ENCODE measurements around the gene SLC43A3.
"Not testable (repeated sequence)": the region's sequence is repeated elsewhere in the genome, so short reads cannot be mapped to it uniquely, and the experiment has no call there.

The SLC43A3 gene

DNA sequence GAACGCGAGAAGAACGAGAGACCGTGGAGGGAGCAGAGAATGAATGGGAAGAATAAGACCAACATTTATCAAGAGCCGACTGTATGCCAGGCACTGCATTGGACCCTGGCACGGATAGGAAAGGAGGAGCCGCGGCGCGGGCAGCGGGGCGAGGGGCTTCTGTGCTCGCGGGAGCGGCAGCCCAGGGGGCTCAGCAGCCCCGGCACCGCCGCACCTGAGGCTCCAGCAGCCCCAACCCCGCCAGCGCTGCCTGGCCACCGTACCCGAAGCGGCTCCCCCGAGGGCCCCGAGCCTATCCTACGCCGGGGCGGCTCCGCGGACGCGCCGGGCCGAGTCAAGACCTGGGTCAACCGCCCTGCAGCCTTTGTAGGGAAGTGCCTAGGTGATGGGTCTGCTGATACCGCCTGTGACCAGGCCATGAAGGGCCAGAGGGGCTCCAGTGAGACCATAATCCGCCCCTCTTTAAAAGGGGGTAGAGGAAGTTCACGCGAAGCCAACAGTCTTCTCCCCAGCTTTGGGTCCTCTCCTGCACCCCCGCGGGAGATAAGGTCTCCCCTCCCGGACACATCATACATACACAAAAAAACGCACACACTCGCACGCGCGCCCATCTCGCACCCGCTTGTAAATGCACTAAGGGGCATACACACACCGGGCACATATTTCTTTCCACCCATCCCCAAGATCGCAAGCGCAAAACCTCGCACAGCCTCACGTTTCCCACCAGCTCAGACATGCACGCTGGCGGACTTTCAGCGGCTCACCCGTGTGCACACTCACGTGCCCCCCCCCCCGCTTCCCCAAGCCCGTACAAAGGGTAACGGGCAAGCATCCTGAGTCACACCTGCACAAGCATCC, 32.5 kb upstream of the SLC43A3 start:
- peak; percentile 27 for DNase-seq

DNA sequence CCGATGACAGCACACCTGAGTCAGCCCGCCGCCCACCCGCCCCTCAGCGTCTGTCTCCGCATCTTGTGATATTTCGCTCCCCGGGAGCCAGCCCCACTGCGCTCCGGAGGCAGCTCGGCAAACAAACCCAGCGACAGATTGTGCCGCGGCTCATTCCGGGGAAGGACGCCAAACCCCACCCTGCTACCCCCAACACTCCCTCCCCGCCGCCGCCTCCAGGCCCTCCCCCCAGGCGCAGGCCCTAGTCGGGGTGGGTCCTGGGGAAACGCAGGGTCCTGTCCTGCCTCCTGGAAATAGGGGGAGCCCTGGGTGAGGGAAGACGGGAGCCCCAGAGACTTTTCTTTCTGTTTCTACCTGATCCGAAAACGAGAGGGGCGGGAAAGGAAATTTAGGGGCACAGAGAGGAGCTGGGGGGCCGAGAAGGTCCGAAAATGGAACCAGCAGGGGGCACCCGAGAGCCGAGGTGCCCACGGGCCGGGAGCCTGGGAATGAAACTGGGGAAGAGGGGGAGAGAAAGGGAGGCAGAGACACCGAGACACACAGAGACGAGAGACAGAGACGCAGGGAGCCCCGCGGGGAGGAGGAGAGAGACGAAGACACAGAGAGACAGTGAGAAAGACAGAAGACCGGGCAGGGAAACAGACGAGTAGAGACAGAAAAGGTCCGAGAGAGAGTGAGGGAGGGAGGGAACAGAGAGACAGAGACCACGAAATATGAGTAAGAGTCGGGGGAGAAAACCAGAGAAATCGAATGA, 31.7 kb upstream of the SLC43A3 start:
- DNase-seq = peak; percentile 38

GRCh38 chr11:57458060-57458409, 31.1 kb upstream of the SLC43A3 start:
- DNase-seq = no peak

DNA sequence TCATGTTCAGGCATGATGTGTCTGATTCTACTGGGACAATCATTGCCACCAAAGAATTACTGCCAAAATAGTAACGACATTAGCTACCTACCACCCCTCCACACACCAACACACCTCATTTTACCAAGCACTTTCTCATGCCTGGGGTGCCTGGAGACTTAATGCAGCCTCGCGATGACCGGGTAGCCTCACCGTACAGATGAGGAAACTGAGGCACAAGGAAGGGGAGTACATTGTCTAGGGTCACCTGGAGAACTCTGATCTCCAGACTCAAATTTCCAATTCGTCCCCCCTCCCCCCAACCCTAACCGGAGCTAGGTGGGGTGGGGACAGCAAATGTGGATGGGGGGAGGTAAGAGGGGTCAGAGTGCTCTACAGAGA, 30.7 kb upstream of the SLC43A3 start:
- DNase-seq = no peak

DNA sequence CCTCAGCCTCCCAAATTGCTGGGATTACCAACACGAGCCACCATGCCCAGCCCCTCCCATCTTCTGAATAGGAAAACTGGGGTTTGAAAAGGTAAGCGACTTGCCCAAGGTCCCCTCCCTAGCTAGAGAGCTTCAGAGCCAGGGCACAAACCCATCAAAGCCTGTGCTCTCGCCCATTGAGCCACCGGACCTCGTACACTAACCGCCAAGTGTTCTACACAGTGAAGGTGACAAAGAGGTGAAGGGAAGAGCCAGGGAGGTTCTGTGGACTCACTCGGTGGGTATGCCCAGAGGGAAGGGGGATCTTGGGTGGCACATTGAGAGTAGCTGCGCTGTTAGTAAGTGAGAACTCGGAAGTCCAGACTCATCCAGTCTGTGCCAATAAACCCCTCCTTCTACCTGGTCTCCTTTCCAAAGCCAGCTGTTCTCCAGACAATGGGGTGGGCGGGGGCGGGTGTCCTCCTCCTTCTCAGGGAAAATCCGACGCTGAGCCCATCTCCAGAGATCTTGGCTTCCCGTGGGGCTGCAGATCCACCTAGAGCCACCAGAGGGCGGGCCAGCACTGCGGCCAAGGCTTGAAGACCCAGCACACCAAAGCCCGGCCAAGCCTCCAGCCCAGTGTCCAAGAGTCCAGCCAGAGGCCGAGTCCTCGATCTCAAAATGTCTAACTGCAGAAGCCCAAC, 30.2 kb upstream of the SLC43A3 start:
- peak; percentile 66 for DNase-seq

DNA sequence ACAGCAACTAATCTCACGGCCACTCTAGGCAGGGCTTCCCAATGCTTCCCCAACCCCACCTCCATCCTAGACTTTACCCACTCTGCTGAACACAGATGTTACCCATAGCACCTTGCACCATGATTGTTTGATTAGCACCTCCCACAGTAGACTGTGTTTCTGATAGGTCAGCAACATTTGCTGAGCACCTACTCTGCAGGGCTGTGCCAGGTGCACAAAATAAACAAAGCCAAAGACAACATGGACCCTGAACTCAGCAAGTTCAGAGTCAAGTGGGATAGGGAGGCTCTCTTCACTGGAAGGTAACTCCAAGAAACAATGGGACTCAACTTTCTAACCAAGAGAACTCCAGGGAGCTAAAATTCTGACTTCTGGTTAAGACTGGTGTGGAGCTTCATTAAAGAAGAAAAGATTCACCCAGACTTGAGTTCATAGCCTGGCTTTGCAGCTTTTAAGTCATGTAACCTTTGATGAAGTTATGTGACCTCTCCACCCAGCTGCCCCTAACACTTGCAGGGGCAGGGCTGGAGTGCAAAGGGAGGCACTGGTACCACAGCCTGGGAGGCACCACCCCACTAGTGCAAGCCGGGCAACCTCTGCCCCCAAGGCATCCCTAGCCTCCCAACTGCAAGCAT, 26.7 kb upstream of the SLC43A3 start:
- no peak for DNase-seq

- no peak for DNase-seq
Observed at GRCh38 chr11:57446055-57446454, 19.1 kb upstream of the SLC43A3 start.

- not testable (repeated sequence) for DNase-seq
Observed at GRCh38 chr11:57445122-57445394, 18.1 kb upstream of the SLC43A3 start.

- no peak for DNase-seq
Observed at GRCh38 chr11:57444362-57445121, 17.6 kb upstream of the SLC43A3 start.

DNA sequence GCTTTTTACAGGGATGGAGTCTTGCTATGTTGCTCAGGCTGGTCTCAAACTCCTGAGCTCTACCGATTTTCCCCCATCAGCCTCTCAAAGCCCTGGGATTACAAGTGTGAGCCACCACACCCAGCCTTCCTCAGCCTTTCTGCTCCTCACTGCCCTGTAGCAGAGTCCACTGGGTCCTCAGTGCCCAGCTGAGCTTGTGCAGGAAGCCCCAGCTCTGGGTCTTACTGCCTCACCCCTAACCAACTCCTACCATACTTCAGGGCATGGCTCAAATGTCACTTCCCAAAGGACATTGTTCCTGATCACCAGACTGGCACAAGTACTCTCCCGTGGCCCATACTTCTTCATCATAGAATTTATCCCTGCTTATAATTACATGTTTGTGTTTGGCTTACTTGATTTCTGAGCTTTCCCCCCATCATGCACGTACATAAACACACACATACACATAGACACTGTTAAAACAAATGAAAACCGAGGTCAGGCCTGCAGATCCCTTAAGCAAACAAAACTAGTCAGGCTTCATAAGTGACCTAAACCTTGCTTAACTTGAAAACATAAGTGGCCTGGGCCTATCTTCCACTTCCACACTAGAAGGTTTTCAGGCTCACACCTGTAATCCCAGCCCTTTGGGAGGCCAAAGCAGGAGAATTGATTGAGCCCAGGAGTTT, 14.0 kb upstream of the SLC43A3 start:
- DNase-seq = no peak

DNA sequence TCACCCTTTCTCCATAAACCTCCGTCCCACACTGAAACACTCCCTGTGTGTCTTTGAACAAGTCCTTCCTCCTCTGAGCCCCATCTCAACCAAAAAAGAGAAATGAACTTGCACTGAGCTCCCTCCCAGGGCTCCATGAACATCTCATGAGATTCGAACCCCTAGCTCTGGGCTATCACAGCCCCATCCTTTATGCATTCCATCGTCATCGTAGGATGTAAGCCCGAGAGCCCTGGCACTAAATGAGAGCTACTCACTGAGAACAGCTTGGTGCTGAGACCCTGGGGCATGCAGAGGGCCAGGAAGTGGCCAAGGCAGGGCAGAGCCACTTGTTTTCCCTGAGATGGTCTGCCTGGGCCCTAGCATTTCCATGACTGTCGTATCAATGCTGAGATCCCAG, 12.9 kb upstream of the SLC43A3 start:
- no peak for DNase-seq

DNA sequence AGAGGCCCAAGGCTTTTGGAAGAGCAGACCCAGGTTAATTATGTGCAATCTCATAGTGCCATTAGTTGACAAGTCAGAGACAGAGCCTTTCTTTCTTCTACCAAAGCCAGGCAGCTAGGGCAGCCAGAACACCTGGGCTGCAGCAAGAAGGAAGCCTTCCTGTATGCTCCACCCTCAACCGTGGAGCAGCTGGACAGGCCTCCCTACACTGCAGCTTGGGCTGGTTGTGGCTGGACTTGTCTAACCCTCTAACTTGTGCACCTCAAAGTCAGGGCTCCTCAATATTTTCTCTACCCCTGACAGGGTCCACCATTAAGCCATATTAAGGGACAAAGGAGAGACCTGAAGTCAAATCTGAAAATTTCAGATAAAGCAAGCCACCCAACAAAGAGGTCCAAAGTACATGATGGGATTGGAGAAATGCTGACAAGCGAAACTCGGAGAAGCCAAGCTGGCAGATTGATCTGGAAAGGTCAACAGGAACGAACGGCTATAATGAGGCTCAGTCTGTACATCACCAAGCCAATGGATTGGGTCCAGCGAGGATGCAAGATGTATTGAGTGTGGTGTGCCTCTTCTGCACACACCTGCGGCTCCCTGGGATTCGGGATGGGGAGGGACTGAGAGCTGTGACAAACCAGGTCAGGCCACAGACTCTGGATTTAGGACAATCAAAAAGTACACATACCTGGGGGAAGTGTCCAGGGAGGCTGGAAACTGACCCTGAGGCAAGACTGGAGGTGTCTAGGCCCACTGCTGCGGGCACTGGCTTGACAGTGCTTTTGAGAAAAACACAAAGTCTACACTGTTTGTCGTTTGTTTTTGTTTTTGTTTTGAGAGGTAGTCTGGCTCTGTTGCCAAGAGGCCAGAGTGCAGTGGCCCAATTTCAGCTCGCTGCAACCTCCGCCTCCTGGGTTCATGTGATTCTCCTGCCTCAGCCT, 11.7 kb upstream of the SLC43A3 start:
- no peak for DNase-seq

GRCh38 chr11:57436031-57436430, 9.1 kb upstream of the SLC43A3 start:
- DNase-seq = no peak

DNA sequence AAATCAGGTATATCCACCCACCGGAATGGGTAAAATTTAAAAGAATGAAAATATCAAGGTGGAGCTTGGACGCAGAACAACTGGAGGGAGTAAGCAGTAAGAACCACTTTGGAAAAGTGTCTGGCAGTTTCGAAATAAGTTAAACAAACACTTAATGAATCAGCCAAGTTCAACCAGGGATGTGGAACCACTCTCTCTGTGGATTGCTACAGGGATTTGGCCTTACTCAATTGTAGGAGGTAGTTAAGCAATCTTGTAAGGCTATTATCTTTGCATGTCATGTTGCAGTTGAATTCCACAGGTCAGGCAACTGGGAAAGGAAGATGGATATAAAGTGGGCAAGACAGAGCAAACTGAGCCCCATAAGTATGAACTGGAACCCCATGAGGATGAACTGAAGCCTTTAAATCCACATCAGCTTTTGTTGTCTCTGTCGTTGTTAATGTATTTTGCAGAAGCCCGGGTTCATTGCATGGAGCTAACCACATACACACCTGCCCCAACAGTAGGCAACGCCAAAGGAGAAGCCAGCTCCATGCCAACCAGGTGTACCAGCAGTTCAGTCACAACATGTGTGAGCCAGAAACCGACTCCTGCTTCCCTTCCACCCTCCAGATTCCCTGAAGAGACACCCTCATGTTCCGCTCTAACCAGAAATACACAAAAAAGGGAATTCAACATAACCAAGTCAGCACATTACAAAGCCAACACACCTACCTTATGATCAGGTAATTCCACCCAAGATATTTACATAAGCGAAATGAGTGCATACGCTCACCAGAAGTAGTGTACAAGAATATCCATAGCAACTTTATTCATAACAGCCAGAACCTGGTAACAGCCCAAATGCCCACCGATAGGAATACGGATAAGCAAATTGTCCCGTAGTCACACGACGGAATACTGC, 8.0 kb upstream of the SLC43A3 start:
- no peak for DNase-seq

DNA sequence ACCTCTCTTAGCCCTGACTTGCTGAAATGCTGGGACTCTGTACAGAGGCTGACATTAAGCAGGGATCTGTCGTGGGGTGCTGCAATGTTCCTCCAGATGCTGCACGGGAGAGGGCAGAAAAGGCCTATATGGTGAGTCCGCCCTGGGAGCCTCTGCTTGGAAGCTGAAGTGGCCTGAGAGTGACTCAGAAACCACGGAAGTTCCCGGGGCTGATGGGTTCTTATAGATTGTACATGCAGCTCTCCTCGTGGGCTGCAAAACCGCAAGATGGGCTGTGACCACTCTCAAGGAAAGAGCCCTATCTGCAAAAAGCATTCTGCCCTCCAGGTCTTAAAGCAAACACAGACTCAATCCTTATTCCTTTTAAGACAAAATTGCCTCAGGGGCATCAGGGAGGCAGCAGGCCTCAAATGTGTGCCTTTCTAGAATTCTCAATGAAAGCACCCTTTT, 5.8 kb upstream of the SLC43A3 start:
- DNase-seq = no peak

DNA sequence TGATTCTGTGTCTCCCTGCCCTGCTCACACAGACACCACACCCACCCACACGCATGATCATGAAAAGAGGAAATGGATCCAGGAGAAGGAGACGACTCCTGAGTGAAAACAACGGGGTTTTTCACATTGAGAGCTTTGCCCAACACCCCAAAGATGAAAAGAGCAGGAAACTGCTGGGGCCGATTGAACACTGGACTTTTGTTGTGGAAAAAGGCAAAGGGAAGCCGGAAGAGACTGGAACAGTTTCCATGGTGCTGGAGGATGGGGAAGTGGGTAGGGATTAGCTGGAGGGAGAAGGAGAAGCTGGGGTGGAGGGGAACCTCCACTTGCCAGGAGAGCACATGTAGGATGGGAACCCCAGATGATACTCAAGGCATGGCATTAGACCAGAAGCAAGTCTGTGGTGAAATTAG, 5.2 kb upstream of the SLC43A3 start:
- no peak for DNase-seq

DNA sequence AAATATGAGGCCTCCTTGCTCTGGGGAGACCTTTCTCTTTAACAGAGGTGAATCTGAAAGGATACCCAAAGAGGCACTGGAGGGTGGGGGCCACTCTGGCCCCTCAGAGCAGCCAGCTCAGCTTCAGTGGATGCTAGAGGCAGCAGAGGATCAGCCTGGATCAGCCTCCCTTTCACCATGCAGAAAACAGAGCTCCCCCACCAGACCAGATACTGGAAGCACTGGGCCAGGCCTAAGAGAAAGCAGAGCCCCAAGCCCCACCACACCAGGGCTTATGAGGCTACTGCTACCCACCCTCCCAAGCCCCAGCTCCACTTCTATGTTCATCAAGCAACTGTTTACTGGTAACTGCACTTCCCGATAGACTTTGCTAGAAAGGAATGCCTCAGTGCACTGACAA, 4.0 kb upstream of the SLC43A3 start:
- no peak for DNase-seq

- DNase-seq = no peak
Observed at GRCh38 chr11:57429946-57430345, 3.0 kb upstream of the SLC43A3 start.

DNA sequence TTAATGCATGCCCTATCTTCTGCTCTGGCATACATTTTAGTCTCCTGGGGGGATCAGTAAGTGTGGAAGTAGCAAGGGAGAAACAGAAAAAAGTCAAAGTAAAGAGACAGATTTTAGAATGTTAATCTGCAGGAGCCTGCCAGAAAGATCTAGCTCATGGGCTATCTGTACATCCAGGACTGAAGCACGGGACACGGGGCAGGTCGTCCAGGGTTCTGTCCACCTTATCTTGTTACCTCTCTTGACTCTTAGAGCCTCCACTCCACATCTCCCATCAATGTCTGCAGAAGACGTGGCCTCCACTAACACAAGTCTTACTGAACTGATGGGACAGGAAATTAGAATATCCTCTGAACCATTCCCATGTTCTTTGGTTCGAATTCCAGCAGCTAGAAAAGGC, 1.7 kb upstream of the SLC43A3 start:
- no peak for DNase-seq

DNA sequence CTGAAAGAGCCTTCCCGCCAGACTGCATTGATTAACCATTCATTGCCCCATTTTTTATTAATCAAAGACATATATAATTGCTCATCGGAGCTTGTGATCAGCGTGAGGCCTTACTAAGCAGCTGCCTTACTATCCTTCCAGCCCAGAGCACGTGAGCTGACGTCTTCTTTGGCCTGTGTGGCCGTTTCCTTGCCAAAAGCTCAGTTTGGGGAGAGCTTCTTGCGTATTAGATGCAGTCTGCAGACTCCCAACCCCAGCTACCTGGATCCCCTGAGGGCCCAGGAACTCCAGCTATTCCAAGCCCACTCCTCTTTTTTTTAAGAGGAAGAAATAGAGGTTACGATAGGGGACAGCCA, 784 bp upstream of the SLC43A3 start:
- no peak for DNase-seq

All from activated CD4-positive, alpha-beta T cell treated with anti-CD3 and anti-CD28 coated beads, Interleukin-2, amount 50 U/mL, for 1 hour (primary cell).